IMR-90 (cell line): ENCODE data around the gene ATP2B1. TPM values are rescaled to one million over a fixed set of nuclear protein-coding genes. Genes with fewer than 3 reads are reported as not detected.

Source experiments
- ATAC-seq: fragments of 200-7000 bp; cut with Tn5 transposase; 2 replicates; pipeline ENCODE4 v1.9.1; 2020; ENCODE audit warnings: low read depth, mild to moderate bottlenecking, moderate library complexity
- BruUV-seq: library from RNA; stranded (reverse); fragments of 400-500 nt; replicated peaks from 2 replicates; lab custom pipeline; 2021; lab: Mats Ljungman, UMichigan
- CTCF ChIA-PET: fragments of 300-600 bp; formaldehyde crosslinking; extraction: SDS; loops from one replicate; lab custom pipeline; 2021; ENCODE audit warnings: antibody characterized with exemption; lab: Yijun Ruan, JAX
- POLR2A ChIA-PET: fragments of 300-600 bp; sonication (Branson Sonifier 250); formaldehyde crosslinking; loops from one replicate; lab custom pipeline; 2022; ENCODE audit warnings: antibody characterized with exemption; ENCODE audit not compliant: unreplicated experiment; lab: Charles Lee
- DNase-seq: peaks from one replicate; pipeline ENCODE4 v3.0.0; 2013
- H2AFZ ChIP-seq: replicated peaks from 2 replicates; pipeline ENCODE3; 2013; ENCODE audit warnings: low read length, mild to moderate bottlenecking; ENCODE audit not compliant: poor library complexity
- H2AK5ac ChIP-seq: 2 replicates; pipeline ENCODE4 v1.6.1; 2013; ENCODE audit warnings: low read depth, low read length, inconsistent platforms
- H2AK9ac ChIP-seq: replicated peaks from 2 replicates; pipeline ENCODE3; 2013; ENCODE audit warnings: mild to moderate bottlenecking, low read depth, low read length, moderate library complexity; ENCODE audit not compliant: poor library complexity
- H2BK120ac ChIP-seq: 2 replicates; pipeline ENCODE4 v1.6.1; 2013; ENCODE audit warnings: low read depth, low read length, inconsistent platforms
- H2BK15ac ChIP-seq: 3 replicates; pipeline ENCODE4 v1.6.1; 2013; ENCODE audit warnings: low read depth, low read length, inconsistent platforms
- H2BK20ac ChIP-seq: 2 replicates; pipeline ENCODE4 v1.6.1; 2013; ENCODE audit warnings: low read depth, mild to moderate bottlenecking, inconsistent platforms, low read length, moderate library complexity
- H2BK5ac ChIP-seq: 2 replicates; pipeline ENCODE4 v1.6.1; 2013; ENCODE audit warnings: mild to moderate bottlenecking, low read depth, low read length, inconsistent platforms; ENCODE audit not compliant: poor library complexity, severe bottlenecking
- H3K14ac ChIP-seq: replicated peaks from 2 replicates; pipeline ENCODE4 v1.6.1; 2013; ENCODE audit warnings: low read depth, low read length, inconsistent platforms
- H3K18ac ChIP-seq: 2 replicates; pipeline ENCODE4 v1.6.1; 2013; ENCODE audit warnings: low read depth, low read length, control low read depth
- H3K23ac ChIP-seq: 2 replicates; pipeline ENCODE4 v1.6.1; 2013; ENCODE audit warnings: low read depth, low read length, inconsistent platforms
- H3K27ac ChIP-seq: 2 replicates; pipeline ENCODE4 v1.5.1; 2013; ENCODE audit warnings: mild to moderate bottlenecking, control low read depth, low read length; ENCODE audit not compliant: insufficient read depth
- H3K27me3 ChIP-seq: 2 replicates; pipeline ENCODE4 v1.6.1; 2013; ENCODE audit warnings: low read length; ENCODE audit not compliant: control insufficient read depth, insufficient read depth
- H3K36me3 ChIP-seq: 2 replicates; pipeline ENCODE4 v1.6.1; 2013; ENCODE audit warnings: low read length, mixed read lengths; ENCODE audit not compliant: control insufficient read depth, insufficient read depth
- H3K4ac ChIP-seq: 2 replicates; pipeline ENCODE4 v1.6.1; 2013; ENCODE audit warnings: low read depth, low read length, inconsistent platforms
- H3K4me1 ChIP-seq: 2 replicates; pipeline ENCODE4 v1.6.1; 2013; ENCODE audit warnings: low read length, mixed read lengths; ENCODE audit not compliant: control insufficient read depth, insufficient read depth
- H3K4me2 ChIP-seq: 2 replicates; pipeline ENCODE4 v1.6.1; 2013; ENCODE audit warnings: low read depth, mild to moderate bottlenecking, control low read depth, low read length, moderate library complexity
- H3K4me3 ChIP-seq: 2 replicates; pipeline ENCODE4 v1.5.1; 2013; ENCODE audit warnings: low read depth, mild to moderate bottlenecking, control low read depth, low read length, moderate library complexity; ENCODE audit not compliant: insufficient read depth
- H3K56ac ChIP-seq: 2 replicates; pipeline ENCODE4 v1.6.1; 2013; ENCODE audit warnings: low read length, inconsistent platforms; ENCODE audit not compliant: insufficient read depth; ENCODE audit errors: extremely low read depth
- H3K79me1 ChIP-seq, 2 experiments: 2 replicates each; pipeline ENCODE4 v1.6.1; 2013; ENCODE audit warnings: low read length in 2 of 2, inconsistent platforms in 1 of 2, low read depth in 1 of 2
- H3K9ac ChIP-seq: 2 replicates; pipeline ENCODE4 v1.6.1; 2013; ENCODE audit warnings: low read depth, low read length, control low read depth
- H3K9me1 ChIP-seq: 2 replicates; pipeline ENCODE4 v1.6.1; 2013; ENCODE audit warnings: low read length, inconsistent platforms; ENCODE audit not compliant: insufficient read depth
- H3K9me3 ChIP-seq: 2 replicates; pipeline ENCODE4 v1.6.1; 2013; ENCODE audit warnings: low read length; ENCODE audit not compliant: control insufficient read depth, insufficient read depth
- H4K20me1 ChIP-seq: 2 replicates; pipeline ENCODE4 v1.6.1; 2013; ENCODE audit warnings: low read length, inconsistent platforms; ENCODE audit not compliant: insufficient read depth
- H4K5ac ChIP-seq: 2 replicates; pipeline ENCODE4 v1.6.1; 2013; ENCODE audit warnings: mild to moderate bottlenecking, low read depth, low read length, control low read depth
- H4K8ac ChIP-seq, 2 experiments: 2 replicates each; pipeline ENCODE4 v1.6.1; 2013; ENCODE audit warnings: low read depth in 2 of 2, low read length in 2 of 2, control low read depth in 1 of 2, inconsistent platforms in 1 of 2
- H4K91ac ChIP-seq: 2 replicates; pipeline ENCODE4 v1.6.1; 2013; ENCODE audit warnings: low read depth, low read length, inconsistent platforms; ENCODE audit not compliant: insufficient read depth
- MAFK ChIP-seq: IDR thresholded peaks from 2 replicates; pipeline ENCODE4 v1.6.1; 2012; ENCODE audit warnings: low read depth, low read length, improper control_type of control experiment
- RFX5 ChIP-seq: IDR thresholded peaks from 2 replicates; pipeline ENCODE4 v1.8.0; 2012; ENCODE audit warnings: low read depth, mild to moderate bottlenecking, low read length, moderate library complexity
- WGBS, 2 experiments: methylation state at CpG; one replicate each; pipeline versions ENCODE4 v1.1.5 to v1.1.7; 2013; ENCODE audit warnings: missing lambda C conversion rate in 2 of 2; ENCODE audit not compliant: insufficient read length in 1 of 2; ENCODE audit errors: extremely low coverage in 2 of 2; 5-methylcytosine and 5-hydroxymethylcytosine counted together
- dilution Hi-C: fragments of 300-500 bp; cut with HindIII; formaldehyde crosslinking; loops from one replicate; pipeline ENCODE4 v1.14.3; 2018; ENCODE audit warnings: low sequenced_read_pairs; ENCODE audit not compliant: unreplicated experiment
- in situ Hi-C: fragments of 300-500 bp; cut with MboI; formaldehyde crosslinking; loops from 3 replicates; pipeline ENCODE4 v1.14.3; 2019; ENCODE audit warnings: low sequenced_read_pairs, inconsistent platforms, mixed read lengths
- intact Hi-C: fragments of 100-400 bp; cut with micrococcal nuclease; formaldehyde crosslinking; loops from 2 replicates; pipeline ENCODE4 v1.10.0; 2022
- polyA plus RNA-seq, 3 experiments: library from polyadenylated mRNA; depleted of rRNA; stranded (reverse); fragments of >200 nt; gene quantifications; 2 replicates each; pipeline ENCODE4 v1.2.3, GENCODE V29; 2012; ENCODE audit warnings: low replicate concordance in 1 of 3
- total RNA-seq: library from RNA; depleted of rRNA; stranded (reverse); fragments of >200 nt; gene quantifications from 2 replicates; pipeline ENCODE4 v1.2.3, GENCODE V29; 2012

ATP2B1 gene
- total and polyA plus RNA-seq, 2 of the 4 experiments (the other 2 are of a cell fraction), result 9.9 to 32.6 TPM

DNA sequence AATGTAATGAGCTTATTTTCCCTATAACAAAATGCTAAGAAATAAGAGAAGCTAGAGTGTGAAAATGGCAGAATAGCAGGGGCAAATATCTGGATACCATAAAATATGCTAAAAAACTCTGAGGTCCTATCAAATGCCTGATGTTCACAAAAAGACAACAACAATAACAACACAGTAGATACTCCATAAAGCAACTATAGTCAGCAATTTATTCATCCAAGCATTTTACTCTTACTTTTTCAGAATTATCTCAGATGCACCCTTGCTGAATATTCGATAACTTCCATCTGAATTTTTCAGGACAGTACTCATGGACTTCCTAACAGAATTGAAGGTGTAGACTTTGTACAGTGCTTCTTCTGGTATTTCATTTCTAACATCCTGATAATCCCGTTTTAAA, 88.9 kb downstream of the ATP2B1 start:
- Histone ChIP-seq H3K23ac (no peak overlapping the region), H2AK9ac (no peak overlapping the region), H3K27ac (no peak overlapping the region), H3K4me3 (no peak overlapping the region), H3K14ac (no peak overlapping the region), H3K56ac (no peak overlapping the region), H3K4me2 (no peak overlapping the region), H2AK5ac (no peak overlapping the region), H4K8ac (no peak overlapping the region), H2AFZ (no peak overlapping the region), H4K91ac (no peak overlapping the region), H3K36me3 (peaks cover 9% of the 10 kb centered on the region), H3K18ac (no peak overlapping the region), H4K5ac (no peak overlapping the region), H2BK20ac (no peak overlapping the region), H3K4me1 (no peaks in the 10 kb centered on the region), H3K9me3 (no peaks in the 10 kb centered on the region), H3K9me1 (no peaks in the 10 kb centered on the region), H3K9ac (no peak overlapping the region), H3K79me1 (peaks cover 10 to 11% of the 10 kb centered on the region in 2 experiments), H3K4ac (no peak overlapping the region), H2BK120ac (no peak overlapping the region), H2BK15ac (no peak overlapping the region), H3K27me3 (no peaks in the 10 kb centered on the region), H4K20me1 (no peaks in the 10 kb centered on the region), H2BK5ac (no peak overlapping the region)
- ATAC-seq (no peak), DNase-seq (no peak)
- intact Hi-C loops (no loop called here), in situ Hi-C loops (no loop called here), dilution Hi-C loops (no loop called here)
- TF ChIP-seq MAFK (peak; percentile 60), RFX5 (no peak)
- ChIA-PET CTCF (no interaction called here), POLR2A (no interaction called here)
- no TSS peak for BruUV-seq
- WGBS, 2 experiments, result no CpG with 5 or more reads among the region's 2 CpGs
